WERI-Rb-1 (cell line): ENCODE measurements around the gene KDELR1.

Source experiments
- DNase-seq: peaks from one replicate; pipeline ENCODE4 v3.0.0-alpha.2; 2020
- H3K27ac ChIP-seq: fragments of 250-450 bp; sonication (Bioruptor Pico); 2 replicates; pipeline ENCODE4 v1.5.1; 2020; ENCODE audit warnings: mild to moderate bottlenecking, moderate library complexity
- H3K27me3 ChIP-seq: fragments of 250-450 bp; sonication (Bioruptor Pico); 2 replicates; pipeline ENCODE4 v1.5.1; 2021; ENCODE audit warnings: mild to moderate bottlenecking, low read depth, moderate library complexity; ENCODE audit not compliant: insufficient read depth, severe bottlenecking
- H3K36me3 ChIP-seq: fragments of 250-450 bp; sonication (Bioruptor Pico); 2 replicates; pipeline ENCODE4 v1.5.1; 2020; ENCODE audit warnings: mild to moderate bottlenecking, moderate library complexity
- H3K4me3 ChIP-seq: 2 replicates; pipeline ENCODE4 v1.5.1; 2011; ENCODE audit warnings: low read depth, mild to moderate bottlenecking, control low read depth, low read length
- H3K9me3 ChIP-seq: fragments of 250-450 bp; sonication (Bioruptor Pico); 2 replicates; pipeline ENCODE4 v1.5.1; 2021; ENCODE audit warnings: mild to moderate bottlenecking, moderate library complexity; ENCODE audit not compliant: severe bottlenecking
- TF ChIP-seq, protein P1 (sequence below): IDR thresholded peaks from 2 replicates; pipeline ENCODE4 v1.5.1; 2011; ENCODE audit warnings: low read depth, mild to moderate bottlenecking, control low read depth, inconsistent platforms, low read length

The KDELR1 gene

DNA sequence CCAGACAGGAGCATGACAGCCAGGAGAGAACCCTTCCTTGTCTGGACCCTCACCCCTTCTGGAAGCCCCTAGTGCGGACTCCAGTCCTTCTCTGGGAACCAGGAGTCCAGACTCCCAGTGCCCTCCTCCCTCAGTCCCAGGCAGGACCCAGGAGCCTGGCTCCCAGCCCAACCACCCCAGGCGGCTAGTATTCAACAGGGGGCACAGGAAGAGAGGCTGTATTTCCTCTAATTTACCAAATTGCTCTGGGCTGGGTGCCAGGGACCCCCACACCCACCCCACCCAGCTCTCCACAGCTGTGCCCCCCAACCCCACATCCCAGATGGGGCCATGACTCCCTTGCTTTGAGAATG, 5.4 kb upstream of the KDELR1 start:
- DNase-seq = no peak
- H3K27me3 ChIP-seq = no peaks in the 10 kb centered on the region
- H3K27ac ChIP-seq = no peak overlapping the region
- peaks cover 3% of the 10 kb centered on the region; the same call in 1 of the 2 replicates for H3K36me3 ChIP-seq
- no peaks in the 10 kb centered on the region for H3K9me3 ChIP-seq
- H3K4me3 ChIP-seq = no peak overlapping the region
- TF ChIP-seq, protein P1, sequence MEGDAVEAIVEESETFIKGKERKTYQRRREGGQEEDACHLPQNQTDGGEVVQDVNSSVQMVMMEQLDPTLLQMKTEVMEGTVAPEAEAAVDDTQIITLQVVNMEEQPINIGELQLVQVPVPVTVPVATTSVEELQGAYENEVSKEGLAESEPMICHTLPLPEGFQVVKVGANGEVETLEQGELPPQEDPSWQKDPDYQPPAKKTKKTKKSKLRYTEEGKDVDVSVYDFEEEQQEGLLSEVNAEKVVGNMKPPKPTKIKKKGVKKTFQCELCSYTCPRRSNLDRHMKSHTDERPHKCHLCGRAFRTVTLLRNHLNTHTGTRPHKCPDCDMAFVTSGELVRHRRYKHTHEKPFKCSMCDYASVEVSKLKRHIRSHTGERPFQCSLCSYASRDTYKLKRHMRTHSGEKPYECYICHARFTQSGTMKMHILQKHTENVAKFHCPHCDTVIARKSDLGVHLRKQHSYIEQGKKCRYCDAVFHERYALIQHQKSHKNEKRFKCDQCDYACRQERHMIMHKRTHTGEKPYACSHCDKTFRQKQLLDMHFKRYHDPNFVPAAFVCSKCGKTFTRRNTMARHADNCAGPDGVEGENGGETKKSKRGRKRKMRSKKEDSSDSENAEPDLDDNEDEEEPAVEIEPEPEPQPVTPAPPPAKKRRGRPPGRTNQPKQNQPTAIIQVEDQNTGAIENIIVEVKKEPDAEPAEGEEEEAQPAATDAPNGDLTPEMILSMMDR = no peak

DNA sequence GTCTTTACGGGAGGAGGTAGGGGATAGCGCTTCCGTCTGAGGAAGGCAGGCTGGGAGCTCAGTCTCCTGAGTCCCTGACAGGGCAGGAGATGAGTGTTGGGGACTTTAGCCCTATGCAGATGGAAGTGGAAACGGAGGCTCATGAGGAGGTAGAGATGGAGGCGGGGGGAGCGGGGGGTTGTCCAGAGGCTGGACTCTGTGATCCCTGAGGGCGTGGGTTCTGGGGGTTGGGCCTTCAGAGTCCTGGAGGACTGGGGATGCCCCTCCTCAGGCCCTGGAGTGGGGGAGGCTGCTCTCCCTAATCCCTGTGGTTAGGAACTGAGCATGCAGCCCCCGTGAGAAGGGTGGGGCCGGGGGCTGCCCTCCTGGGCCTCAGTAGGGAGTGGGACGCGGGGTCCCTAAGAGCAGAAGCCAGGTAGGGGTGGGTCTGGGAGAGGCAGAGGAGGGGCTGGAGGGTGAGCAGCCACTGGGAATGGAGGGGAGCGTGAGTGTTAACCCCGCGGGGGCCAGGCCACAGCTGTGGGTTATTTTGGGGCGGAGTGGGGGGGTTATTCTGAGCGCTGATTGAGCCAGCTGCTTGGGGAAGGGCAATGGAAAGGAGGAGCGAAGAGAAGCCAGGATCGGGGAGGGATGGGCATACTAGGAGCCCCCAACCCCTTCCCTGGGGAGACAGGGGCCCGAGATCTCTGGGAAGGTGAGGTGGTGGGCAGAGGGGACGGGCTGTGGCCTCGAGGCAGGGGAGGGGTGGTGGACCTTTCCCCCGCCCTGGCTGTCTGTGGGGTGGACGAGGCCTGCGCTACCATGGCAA, 4.9 kb upstream of the KDELR1 start:
- peaks cover 3% of the 10 kb centered on the region; the same call in 1 of the 2 replicates for H3K36me3 ChIP-seq
- TF ChIP-seq, protein P1 = no peak

DNA sequence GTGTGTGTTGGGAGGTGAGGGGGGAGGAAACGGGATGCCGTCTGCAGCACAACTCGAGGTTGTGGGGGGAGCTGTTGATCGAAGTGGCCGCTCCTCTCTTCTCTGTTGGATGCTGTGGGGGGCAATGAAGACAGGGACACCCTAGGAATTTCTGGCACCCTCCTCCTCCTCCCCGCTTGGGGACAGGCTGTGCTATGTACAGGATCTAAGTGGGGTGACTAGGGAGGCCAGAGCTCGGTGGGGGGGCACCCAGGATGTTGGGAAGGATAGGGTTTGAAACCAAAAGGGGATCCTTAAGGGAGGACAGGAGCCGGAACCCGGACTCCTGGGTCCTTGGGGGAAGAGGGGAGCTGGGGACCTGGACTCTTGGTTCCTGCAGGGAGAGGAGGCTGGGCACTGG, 4.1 kb upstream of the KDELR1 start:
- Histone ChIP-seq H3K27ac (no peak overlapping the region), H3K36me3 (peaks cover 2% of the 10 kb centered on the region; the same call in 1 of the 2 replicates), H3K4me3 (0 out of 2 replicates have a peak overlapping the region, but pooled peaks have one; percentile 6), H3K9me3 (no peaks in the 10 kb centered on the region), H3K27me3 (no peaks in the 10 kb centered on the region)
- TF ChIP-seq, protein P1 = no peak
- DNase-seq = no peak

More for the DNA sequence above, 4.9 kb upstream of the KDELR1 start:
- Histone ChIP-seq H3K27ac (no peak overlapping the region), H3K27me3 (no peaks in the 10 kb centered on the region), H3K4me3 (0 out of 2 replicates have a peak overlapping the region, but pooled peaks have one; percentile 6), H3K9me3 (no peaks in the 10 kb centered on the region)
- DNase-seq = peak; percentile 47

DNA sequence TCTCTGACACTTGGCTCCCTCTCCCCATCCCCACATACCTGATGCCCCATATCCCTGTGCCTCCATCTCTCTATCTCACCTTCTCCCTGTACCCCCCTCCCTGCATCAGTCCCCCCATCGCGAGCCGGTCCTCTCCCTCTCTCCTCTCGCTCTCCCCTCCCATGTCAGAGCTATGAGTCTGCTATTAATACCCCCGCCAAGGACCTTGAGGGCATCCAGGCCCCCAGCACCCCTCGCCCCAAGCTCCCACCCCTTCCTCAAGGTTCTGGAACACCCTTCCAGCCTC, 3.8 kb upstream of the KDELR1 start:
- Histone ChIP-seq H3K27me3 (no peaks in the 10 kb centered on the region), H3K4me3 (peak overlapping the region; percentile 85), H3K36me3 (no peaks in the 10 kb centered on the region), H3K9me3 (no peaks in the 10 kb centered on the region), H3K27ac (no peak overlapping the region)
- TF ChIP-seq, protein P1 = no peak
- no peak for DNase-seq

DNA sequence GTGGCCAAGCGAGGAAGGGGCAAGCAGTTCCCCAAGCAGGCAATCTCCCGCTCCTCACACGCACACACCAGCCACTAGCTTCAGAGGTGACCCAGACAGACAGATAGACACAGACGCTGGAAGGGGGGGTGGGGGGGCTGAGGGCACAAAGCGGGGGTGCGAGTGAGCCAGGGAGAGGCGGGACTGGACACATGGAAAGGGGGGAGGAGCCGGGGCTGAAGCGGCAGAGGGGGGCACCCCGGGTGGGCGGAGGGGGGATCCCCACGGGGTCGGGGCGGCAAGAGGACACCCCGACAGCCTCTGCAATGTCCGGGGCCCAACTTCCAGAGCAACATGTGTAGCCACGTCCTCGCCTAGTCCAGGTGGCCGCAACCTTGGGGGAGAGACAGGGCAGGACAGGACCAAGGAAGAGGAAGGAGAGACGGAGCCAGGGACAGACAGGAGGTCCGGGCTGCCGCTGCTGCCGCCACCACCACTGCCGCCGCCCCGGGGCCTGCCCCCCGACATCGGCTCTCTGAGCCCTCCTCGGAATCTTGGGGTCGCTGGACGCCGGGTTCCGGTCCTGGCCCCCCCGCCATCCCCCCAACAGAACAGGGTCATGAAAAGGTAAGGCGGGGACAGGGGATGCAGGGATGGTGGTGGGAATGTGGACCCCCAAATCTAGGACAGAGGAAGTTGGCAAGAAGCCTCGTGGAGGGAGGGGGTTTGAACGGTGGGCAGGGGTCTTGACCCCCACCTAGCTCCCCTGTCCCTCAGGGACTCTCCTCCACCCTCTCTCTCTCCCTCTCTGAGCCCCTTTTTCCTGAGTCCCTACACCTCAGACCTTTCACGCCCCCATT, 3.2 kb upstream of the KDELR1 start:
- Histone ChIP-seq H3K4me3 (peak overlapping the region; percentile 85), H3K27ac (peak overlapping the region; percentile 53), H3K27me3 (no peaks in the 10 kb centered on the region), H3K9me3 (no peaks in the 10 kb centered on the region), H3K36me3 (peaks cover under 1% of the 10 kb centered on the region)
- TF ChIP-seq, protein P1 = no peak
- no peak for DNase-seq
